Stimulated activated CD8-positive, alpha-beta memory T cell treated with anti-CD3 and anti-CD28 coated beads, Interleukin-4, amount 100 ng/mL, for 24 hours (primary cell): ENCODE measurements around the gene MAP1LC3C.

ENCODE experiments used
- DNase-seq: peaks from one replicate; pipeline ENCODE4 v3.0.0-alpha.2; 2020; ENCODE audit warnings: low read depth

MAP1LC3C gene

DNA sequence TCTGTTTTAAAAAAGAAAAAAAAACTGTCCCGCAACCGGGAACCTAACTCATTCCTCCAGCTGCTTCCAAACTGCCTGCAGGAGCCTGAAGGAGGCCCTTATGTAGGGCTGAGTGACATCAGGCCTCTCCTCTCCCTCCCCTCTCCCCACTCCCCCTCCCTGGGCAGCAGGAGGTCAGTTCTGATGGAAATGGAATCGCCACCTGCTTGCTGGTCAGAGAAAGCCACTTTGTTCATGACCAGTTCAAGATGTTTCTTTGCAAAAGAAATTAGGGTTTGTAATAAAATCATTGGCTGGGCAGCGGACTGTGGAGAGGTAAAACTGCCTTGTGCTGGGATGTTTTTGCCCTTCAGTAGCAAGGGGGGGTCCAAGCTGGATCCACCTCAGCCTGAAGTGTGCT is at the start of gene MAP1LC3C:
Gene MAP1LC3C (minus strand): TSS at position 73 of the 400 bp plus-strand sequence. CDS start 90 bp downstream, outside the sequence.
- no peak for DNase-seq

DNA sequence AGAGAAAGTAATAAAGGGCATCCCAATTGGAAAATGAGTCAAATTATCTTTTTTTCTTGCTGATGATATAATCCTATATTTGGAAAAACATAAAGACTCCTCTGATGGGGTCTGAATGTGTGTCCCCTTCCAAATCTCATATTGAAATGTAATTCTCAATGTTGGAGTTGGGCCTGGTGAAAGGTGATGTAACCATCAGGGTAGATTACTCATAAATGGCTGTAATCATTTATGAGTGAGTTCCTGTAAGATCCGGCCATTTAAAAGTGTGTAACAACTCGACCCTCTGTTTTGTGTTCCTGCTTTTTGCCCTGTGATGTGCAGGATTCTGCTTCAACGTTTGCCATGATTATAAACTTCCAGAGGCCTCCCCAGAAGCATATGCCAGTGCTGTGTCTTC is 44.3 kb upstream of the MAP1LC3C start:
- DNase-seq: no peak

DNA sequence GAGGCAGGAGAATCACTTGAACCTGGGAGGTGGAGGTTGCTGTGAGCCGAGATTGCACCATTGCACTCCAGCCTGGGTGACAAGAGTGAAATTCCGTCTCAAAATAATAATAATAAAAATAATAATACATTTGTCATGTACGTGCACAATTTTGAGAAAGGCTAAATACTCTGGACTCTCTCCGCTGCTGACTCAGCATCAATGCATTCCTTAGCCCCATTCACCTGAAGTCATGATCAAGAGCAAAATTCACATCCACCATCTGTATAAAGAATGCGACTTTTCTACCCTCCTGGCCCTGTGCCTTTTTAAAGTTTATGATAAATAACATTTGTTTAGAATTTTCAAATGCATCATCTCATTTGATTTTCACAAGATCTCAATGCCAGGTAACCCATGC is 35.5 kb upstream of the MAP1LC3C start:
- DNase-seq: no peak

DNA sequence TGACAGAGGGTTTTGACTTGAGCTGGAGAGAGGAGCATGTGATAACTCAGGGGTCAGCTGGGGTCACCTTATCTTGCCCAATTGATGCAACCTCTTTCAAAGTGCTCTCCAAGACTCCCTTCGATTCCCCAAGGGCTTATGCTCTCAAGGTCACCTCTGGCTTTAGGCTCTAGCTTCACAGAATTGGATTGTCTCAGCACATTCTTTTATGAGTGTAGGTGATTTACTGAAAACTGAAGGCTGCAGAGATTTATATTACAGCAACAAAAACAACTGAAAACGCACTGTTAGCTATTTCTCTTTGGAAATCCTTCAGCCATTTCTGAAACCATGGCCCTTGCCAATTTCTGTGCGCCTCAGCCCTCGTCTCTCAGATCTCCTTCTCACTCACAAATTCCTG is 34.5 kb upstream of the MAP1LC3C start:
- DNase-seq: no peak

DNA sequence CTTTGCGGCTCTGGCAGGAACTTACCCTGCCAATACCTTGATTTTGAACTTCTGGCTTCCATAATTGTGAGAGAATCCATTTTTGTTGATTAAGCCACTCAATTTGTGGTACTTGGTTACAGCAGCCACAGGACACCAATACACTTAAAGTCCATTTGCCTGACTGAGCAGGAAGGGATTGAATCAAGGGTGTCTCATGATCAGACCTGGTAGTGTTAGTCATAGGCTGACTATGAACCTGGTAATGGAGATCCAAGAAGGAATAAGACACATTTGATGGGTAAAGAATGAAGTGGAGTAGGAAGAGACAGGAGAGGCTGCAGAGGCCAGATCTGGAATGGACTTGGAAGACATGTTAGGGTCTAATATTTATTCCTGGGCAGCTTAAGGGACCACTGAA is 31.2 kb upstream of the MAP1LC3C start:
- DNase-seq: no peak

DNA sequence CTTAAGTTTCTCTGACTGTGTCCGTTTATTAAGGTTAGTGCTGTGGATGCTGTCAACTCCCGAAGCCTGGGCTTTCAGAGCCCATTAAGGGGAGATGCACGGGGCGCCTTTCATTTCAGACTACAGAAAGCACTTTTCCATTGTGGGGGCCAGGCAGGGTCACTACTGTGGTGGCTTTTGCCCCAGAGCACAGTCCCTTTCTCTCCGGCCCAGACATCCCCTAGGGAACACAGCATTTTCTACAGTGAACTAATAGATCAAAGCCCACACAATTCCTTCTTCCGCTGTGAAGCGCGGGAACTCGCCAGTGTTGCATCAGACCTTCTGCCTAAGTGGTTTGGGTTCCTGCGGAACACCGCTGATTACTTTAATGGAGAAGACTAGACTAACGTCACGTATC is 26.8 kb upstream of the MAP1LC3C start:
- DNase-seq: no peak

DNA sequence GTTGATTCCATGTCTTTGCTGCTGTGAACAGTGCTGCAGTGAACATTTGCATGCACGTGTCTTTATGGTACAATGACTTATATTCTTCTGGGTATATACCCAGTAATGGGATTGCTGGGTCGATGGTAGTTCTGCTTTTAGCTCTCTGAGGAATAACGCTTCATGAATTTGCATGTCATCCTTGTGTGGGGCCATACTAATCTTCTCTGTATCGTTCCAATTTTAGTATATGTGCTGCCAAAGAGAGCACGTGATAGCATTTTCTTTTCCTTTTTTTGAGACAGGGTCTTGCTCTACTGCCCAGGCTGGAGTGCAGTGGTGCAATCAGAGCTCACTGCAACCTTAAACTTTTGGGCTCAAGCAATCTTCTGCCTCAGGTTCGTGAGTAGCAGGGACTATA is 24.9 kb upstream of the MAP1LC3C start:
- no peak for DNase-seq

DNA sequence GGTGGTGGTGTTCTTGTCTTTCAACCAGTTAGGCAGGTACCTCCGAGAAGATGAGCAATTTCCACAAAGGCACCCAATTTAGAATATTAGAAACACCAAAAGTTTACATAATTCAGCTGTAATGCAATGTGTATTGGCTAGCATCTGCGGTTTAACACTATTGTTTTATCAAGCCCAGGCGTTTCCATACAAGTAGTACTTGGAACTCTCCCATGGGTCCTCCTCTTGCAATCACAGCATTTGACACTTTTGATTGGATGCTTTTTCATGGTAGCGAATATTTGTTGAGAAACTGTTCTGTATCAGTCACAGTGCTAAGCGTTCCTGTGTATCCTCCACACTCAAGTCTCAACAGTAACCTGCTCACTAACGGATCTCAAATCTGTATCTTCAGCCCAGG is 20.1 kb upstream of the MAP1LC3C start:
- no peak for DNase-seq

DNA sequence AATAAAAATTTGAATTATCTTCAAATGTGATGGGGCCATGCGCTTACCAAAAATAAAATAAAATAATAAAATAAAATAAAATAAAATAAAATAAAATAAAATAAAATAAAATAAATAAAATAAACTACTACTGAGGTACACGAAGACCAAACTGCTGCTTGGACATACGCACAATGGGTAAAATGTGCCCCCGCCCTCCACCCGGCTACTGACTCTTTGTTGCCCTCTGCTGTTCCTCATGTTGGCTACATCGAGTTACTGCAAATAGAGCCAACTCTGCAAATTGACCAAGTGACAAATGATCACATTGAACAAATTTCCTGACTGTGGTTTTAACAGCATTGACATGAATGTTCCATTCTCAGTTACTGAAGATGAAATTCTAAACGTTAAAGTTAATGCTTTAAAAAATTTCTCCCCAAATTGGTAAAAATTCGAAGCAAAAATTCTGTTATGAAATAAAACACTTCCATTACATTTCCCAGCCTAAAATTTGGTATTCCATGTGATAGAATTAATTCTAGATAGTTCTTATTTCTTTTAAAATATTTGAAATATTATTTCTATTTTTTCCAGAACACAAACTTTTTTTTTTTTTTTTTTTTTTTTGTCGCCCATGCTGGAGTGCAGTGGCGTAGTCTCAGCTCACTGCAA is 18.8 kb upstream of the MAP1LC3C start:
- peak; percentile 1 for DNase-seq

DNA sequence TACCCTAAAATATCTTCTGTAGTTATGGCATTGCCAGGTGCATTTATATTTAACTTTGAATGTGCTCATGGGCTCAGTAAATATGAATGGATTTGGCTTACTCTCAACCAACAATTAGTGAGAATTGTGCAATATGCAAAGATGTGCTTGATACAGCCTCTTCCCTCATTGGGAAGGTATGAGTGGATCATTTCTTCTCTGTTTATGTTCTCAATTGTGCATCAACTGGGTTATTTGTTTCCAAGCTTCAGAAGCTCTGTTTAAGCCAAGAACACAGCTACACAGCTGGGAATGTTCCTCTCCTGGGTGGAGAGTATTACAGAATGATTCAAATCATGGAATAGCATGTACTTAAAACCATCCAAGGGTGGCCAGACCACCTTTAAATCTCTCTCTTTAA is 17.6 kb upstream of the MAP1LC3C start:
- DNase-seq: no peak

DNA sequence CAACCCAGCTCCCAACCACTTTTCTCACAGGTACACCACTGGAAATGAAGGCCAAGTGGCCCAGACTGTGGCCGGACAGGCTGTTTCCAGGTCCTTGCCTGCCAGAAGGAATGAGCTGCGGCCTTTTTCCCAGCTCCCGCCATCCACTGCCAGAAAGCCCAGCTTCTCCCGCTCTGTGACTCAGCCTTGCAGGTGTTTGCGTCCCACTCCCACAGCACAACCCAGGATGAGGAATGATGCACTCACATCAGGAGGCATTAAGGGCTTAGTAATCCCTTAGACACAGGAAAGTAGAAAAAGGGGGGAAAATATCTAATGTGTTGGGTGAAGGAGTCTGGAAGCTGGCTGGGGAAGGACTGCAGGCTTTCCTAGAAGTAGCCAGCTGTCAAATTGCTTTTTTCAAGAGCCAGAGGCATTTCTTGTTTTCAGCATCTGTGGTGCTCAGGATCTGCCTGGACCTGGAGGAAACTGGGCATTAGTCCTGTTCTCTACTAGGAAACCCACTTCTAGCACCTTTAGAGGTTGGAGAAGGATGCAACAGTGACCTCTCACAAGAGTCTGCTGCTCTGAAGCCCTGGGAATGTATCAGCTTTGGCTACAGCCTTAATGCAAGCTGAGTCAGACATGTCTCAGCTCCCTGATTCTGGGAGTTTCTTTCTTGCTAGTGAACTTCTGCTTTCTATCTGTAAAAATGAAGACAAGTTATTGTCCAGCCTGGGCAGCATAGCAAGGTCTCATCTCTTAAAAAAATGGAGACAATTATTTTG is 13.2 kb upstream of the MAP1LC3C start:
- no peak for DNase-seq

DNA sequence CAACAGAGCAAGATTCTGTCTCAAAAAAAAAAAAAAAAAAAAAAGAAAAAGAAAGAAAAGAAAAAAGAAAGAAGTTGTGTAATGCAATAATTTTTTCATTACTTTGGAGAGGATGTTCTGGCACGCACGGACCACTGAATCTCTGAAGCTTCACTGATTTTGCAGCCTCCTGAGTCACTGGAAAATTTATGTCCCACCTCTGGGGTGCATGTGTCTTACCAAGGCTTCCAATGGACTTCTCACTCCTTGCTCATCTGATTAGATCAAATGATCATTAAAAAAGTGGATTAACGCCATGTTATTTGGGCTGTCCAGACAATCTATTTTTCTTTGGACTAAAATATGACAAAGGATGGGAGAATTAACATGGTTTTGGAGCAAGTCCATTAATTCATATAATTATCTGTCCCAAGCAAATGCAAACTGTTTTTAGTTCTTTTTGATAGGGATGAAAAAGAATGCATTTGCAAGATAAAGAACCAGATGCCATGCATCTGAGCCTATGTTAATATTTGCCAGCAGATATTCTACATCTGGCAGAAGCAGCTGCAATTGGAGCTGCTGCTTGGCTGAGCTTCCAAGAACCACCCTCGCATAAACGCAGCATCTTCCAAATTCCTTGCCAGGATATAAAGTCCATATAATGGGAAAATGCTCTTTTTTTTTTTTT is 10.1 kb upstream of the MAP1LC3C start:
- no peak for DNase-seq

DNA sequence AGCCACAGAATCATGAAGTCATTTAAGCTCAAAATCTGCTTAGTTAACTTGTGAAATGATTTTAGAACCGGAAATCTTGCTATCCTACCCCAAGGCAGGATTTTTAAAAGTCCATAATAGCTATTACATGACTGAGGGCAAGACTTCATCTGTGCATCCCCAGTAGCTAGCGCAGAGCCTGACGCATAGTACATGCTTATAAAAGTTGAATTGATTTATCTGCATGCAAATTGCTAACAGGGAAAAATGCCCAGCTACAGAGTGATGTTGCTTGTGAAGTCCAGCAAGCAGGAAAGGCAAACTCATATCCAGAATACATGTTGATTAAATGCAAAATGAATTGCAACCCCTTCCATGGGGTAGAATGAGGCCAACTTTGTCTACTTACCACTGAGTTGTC is 8.1 kb upstream of the MAP1LC3C start:
- DNase-seq: no peak

DNA sequence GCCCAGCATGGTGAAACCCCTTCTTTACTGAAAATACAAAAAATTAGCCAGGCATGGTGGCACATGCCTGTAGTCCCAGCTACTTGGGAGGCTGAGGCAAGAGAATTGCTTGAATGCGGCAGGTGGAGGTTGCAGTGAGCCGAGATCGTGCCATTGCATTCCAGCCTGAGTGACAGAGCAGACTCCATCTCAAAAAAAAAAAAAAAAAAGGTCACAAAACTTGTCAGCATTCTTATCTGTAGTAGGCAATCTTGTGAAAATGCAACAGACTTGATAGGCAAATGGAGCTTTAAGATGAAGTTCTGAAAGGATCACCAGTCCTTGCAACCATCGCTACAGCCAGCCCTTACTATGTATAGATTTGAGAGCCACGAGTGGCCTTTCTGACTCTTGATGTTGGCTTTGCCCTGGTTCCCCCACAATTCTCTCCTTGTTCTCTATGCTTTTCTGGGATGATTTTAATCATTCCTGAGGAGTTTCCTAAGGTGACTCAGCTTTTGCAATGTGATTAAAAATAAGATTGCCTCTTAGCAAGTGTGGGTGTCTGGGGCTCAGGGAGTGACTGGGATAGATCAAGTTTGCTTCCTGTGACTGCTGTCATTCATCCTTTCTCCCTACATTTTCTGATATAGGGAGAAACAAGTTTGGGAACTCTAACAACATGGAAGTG is 7.1 kb upstream of the MAP1LC3C start:
- DNase-seq: no peak

DNA sequence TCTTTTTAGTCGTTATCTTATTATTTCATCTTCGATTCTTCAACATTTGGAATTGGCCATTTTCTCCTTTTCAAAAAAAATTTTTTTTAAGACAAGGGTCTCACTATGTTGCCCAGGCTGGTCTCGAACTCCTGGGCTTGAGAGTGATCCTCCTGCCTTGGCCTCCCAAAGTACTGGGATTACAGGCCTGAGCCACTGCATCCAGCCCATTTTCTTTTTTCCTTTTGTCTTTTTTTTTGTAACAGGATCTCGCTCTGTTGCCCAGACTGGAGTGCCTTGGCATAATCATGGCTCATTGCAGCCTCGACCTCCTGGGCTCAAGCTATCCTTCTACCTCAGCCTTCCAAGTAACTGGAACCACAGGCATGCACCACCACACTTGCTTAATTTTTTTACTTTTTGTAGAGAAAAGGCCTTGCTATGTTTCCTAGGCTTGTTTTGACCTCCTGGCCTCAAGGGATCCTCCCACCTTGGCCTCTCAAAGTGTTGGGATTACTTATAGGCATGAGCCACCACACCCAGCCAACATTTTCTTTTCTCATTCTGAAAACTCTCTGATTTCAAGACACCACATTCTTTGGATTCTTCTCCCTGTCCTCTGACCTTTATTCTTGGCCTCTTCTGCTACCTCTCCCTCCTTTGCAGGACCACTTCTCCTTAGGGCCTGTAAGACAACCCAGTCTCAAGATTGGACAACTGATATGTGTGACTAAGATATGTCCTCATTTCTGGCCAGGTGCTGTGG is 6.0 kb upstream of the MAP1LC3C start:
- no peak for DNase-seq

DNA sequence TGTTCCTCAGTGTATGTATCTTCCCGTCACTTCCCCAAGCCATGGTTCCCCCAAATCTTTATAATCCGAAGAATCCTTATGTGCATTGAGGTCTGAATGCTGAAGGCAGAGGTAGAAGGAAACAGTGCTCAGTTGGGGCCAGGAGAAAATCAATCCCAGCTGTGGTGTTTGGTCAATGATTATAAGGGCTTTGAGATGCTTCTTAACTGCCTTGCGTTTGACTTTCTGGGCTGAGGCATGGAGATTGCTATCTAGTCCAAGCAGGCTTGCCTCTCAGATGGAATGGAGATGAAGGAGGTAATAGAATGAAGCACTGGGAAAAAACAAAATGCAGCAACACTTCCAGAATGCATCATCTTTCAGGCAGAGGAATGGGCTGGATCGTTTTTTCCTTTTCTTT is 3.6 kb upstream of the MAP1LC3C start:
- DNase-seq: no peak

DNA sequence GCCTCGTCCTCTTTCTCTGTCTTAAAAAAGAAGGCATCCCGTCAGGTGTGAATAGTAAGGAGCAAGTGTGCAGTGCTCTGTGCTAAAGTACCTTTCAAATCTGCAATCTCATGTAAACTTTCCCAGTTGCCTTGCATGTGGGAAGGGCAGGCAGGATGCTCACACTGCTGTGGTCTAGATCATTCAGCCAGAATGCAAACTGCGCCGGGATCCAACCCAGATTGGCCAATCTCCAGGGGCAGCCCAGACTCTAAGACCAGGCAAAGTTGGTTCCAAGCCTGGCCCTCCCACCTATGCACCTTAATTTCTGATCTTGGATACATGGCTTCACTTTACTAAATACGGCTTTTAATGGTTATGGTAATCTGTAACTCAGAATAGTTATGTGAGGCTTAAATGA is 3.2 kb upstream of the MAP1LC3C start:
- DNase-seq: no peak

DNA sequence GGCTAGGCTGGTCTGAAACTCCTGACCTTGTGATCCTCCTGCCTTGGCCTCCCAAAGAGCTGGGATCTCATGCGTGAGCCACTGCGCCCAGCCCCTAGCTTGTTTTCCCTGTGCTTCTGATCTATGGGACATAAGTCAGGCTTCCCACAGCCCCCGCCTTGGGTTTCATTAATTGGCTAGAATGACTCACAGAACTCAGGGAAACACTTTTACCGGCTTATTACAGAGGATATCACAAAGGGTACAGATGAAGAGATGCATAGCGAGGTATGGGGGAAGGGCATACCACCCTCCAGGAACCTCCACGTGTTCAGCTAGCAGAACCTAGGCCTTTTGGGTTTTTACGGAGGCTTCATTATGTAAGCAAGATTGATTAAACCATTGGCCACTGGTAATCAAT is 1.5 kb upstream of the MAP1LC3C start:
- DNase-seq: no peak

DNA sequence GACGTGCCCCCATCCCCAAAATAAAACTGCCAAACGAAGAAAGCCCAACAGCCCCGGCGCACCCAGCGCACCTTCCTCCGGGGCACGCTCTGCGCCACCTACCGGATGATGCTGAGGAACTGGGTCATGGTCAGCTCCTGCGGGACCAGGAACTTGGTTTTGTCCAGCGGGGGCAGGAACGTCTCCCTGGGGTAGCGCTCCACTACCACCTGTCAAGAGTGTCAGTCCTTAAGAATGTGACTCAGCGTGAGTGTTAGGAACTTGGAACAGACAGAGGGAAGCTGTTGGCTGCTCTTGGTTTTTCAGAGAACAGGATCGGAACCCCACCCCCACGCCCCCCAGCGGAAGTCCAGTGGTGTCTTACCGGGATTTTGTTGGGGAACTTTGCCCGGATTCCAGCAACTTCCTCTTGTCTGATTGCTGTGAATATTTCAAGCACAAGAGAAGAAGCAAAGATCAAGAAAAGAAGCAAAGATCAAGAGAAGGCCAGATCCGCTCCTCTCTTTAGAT is 431 bp downstream of the MAP1LC3C start:
- peak; percentile 29 for DNase-seq

DNA sequence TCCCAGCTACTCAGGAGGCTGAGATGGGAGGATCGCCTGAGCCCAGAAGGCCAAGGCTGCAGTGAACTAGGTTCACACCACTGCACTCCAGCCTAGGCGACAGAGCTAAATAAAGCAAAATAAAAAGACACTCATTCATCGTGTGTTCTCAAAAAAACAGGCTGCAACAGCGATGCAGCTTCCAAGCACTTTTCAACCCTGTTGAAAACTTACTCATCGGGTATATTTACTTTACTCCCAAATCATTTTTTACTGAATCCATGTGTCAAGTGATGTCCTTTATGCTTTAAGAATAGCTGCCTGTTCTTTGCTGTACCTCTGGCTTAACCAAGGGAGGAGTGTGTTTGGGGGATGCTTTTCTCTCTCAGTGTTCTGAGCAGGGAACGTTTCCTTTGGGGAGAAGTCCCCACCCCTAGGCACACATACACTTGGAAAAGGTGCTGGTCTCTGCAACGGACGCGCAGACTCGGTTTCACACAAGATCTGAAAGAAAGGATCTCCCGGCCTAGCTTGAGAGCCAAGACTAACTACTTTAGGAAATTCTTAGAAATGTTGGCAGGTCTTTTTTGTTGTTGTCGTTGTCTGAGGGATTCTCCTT is 1.4 kb downstream of the MAP1LC3C start:
- DNase-seq: no peak

DNA sequence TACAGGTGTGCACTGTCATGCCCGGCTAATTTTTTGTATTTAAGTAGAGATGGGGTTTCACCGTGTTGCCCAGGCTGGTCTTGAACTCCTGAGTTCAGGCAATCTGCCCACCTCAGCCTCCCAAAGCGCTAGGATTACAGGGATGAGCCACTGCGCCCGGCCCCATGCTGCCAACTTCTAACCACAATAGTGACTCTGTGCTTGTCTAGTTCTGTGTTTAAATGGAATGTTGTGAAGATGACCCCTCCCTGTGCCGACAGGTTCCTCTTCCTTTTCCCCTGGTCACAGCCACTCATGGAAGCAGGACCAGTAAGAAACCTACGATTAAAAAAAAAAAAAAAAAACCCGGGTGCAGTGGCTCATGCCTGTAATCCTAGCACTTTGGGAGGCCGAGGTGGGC is 4.7 kb downstream of the MAP1LC3C start:
- no peak for DNase-seq
